PC-9 (cell line): Measurements from ENCODE around the gene FCAMR.

Experiments
- EZH2 ChIP-seq: fragments of 200-600 bp; sonication (generic); IDR thresholded peaks from 2 replicates; pipeline ENCODE4 v1.8.0; 2017; ENCODE audit warnings: antibody characterized with exemption, low read depth
- TF ChIP-seq, protein P1 (sequence below): fragments of 200-600 bp; sonication (generic); conservative IDR thresholded peaks from 2 replicates; pipeline ENCODE4 v1.6.1; 2017; ENCODE audit warnings: mixed run types, antibody characterized with exemption, mild to moderate bottlenecking, moderate library complexity

DNA sequence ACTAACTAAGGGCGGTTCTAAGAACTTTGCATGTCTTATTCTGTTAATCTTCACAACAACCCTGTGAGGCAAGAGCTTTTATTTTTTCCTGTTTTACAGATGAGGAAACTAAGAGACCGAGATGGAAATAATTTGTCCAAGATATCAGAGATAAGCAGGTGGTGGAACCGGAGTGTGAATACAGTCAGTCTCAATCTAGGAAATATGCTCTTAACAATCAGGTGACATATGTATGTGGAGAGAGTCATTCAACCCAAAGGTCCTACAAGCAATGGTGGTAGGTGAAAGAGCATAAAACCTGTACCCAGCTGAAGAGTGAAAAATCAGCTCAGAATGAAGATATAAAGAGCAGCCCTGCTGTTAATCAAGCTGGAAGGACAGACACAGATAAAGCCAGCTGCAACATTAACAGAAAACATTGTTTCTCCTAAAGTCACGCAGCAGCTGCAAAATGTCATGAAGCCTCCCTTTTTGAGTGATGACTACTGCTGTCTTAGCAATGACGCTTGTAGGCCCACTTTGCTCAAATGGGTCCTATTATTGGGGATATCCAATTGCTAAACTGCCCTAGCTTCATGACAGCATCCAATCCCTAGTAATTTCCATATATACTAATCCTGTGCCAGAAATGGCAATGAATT, 30.5 kb upstream of the FCAMR start:
- TF ChIP-seq, protein P1, sequence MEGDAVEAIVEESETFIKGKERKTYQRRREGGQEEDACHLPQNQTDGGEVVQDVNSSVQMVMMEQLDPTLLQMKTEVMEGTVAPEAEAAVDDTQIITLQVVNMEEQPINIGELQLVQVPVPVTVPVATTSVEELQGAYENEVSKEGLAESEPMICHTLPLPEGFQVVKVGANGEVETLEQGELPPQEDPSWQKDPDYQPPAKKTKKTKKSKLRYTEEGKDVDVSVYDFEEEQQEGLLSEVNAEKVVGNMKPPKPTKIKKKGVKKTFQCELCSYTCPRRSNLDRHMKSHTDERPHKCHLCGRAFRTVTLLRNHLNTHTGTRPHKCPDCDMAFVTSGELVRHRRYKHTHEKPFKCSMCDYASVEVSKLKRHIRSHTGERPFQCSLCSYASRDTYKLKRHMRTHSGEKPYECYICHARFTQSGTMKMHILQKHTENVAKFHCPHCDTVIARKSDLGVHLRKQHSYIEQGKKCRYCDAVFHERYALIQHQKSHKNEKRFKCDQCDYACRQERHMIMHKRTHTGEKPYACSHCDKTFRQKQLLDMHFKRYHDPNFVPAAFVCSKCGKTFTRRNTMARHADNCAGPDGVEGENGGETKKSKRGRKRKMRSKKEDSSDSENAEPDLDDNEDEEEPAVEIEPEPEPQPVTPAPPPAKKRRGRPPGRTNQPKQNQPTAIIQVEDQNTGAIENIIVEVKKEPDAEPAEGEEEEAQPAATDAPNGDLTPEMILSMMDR = no peak
- TF ChIP-seq EZH2 = no peak
